C4-2B (cell line): ENCODE data around the gene TMEM51.

Experiments
- CTCF ChIP-seq: fragments of 450-650 bp; conservative IDR thresholded peaks from 2 replicates; pipeline ENCODE4 v1.5.1; 2017; ENCODE audit warnings: mild to moderate bottlenecking
- ZFX ChIP-seq: fragments of 450-650 bp; IDR thresholded peaks from 2 replicates; pipeline ENCODE4 v1.6.1; 2017

- TF ChIP-seq CTCF (no peak), ZFX (no peak)
Measured at GRCh38 chr1:15192916-15193550, 39.5 kb downstream of the TMEM51 start.
